Endodermal cell (in vitro differentiated cells): Measurements from ENCODE around the gene EBPL. TPM values are rescaled to one million over a fixed set of nuclear protein-coding genes. Genes with fewer than 3 reads are reported as not detected.

Source experiments
- DNase-seq: peaks from one replicate; pipeline ENCODE4 v3.0.0-alpha.2; 2017
- H3K27ac ChIP-seq: 2 replicates; pipeline ENCODE4 v1.5.1; 2013; ENCODE audit warnings: mild to moderate bottlenecking, low read depth, low read length, moderate library complexity
- H3K27me3 ChIP-seq: 2 replicates; pipeline ENCODE4 v1.6.1; 2013; ENCODE audit warnings: mild to moderate bottlenecking, low read length, moderate library complexity; ENCODE audit not compliant: insufficient read depth, control insufficient read depth, poor library complexity, severe bottlenecking
- H3K36me3 ChIP-seq: 2 replicates; pipeline ENCODE4 v1.7.0; 2013; ENCODE audit warnings: mild to moderate bottlenecking, low read length, moderate library complexity; ENCODE audit not compliant: control insufficient read depth, insufficient read depth
- H3K4me1 ChIP-seq: one replicate; pipeline ENCODE4 v1.7.0; 2013; ENCODE audit warnings: low read length; ENCODE audit not compliant: control insufficient read depth, insufficient read depth
- H3K4me3 ChIP-seq: 2 replicates; pipeline ENCODE4 v1.5.1; 2013; ENCODE audit warnings: mild to moderate bottlenecking, low read length, moderate library complexity
- H3K9ac ChIP-seq: 2 replicates; pipeline ENCODE4 v1.6.1; 2013; ENCODE audit warnings: mild to moderate bottlenecking, low read length, moderate library complexity; ENCODE audit not compliant: poor library complexity, severe bottlenecking; ENCODE audit errors: extremely low read depth
- H3K9me3 ChIP-seq: 2 replicates; pipeline ENCODE4 v1.6.1; 2013; ENCODE audit warnings: mild to moderate bottlenecking, low read length, moderate library complexity; ENCODE audit not compliant: control insufficient read depth
- H3K27ac Mint-ChIP-seq: 2 replicates; pipeline ENCODE4 v1.8.0; 2020; ENCODE audit warnings: mixed read lengths
- H3K27me3 Mint-ChIP-seq: 2 replicates; pipeline ENCODE4 v1.8.0; 2021; ENCODE audit warnings: mild to moderate bottlenecking, mixed read lengths; ENCODE audit not compliant: insufficient read depth
- H3K36me3 Mint-ChIP-seq: 2 replicates; pipeline ENCODE4 v1.8.0; 2020; ENCODE audit warnings: low read depth, mixed read lengths
- H3K4me1 Mint-ChIP-seq: 2 replicates; pipeline ENCODE4 v1.8.0; 2020; ENCODE audit warnings: mixed read lengths
- H3K4me3 Mint-ChIP-seq: 2 replicates; pipeline ENCODE4 v1.8.0; 2020; ENCODE audit warnings: mild to moderate bottlenecking, moderate library complexity, mixed read lengths
- H3K9me3 Mint-ChIP-seq: 2 replicates; pipeline ENCODE4 v1.8.0; 2020; ENCODE audit warnings: mild to moderate bottlenecking, mixed read lengths
- CTCF ChIP-seq: fragments of 200-600 bp; sonication (generic); conservative IDR thresholded peaks from 2 replicates; pipeline ENCODE4 v1.5.0; 2021; ENCODE audit warnings: antibody characterized with exemption, mild to moderate bottlenecking
- WGBS, 2 experiments: methylation state at CpG; one replicate each; pipeline versions ENCODE4 v1.1.5 to v1.1.7; 2013; ENCODE audit warnings: missing lambda C conversion rate in 2 of 2, mixed read lengths in 1 of 2; ENCODE audit not compliant: insufficient coverage in 1 of 2, insufficient read length in 1 of 2; 5-methylcytosine and 5-hydroxymethylcytosine counted together
- total RNA-seq, 2 donors: library from RNA; stranded (reverse); fragmentation: NEBNext Ultra II Directional in 1 of 2; extraction: Animal tissue kit (Norgen Biotek cat#: 25700) in 1 of 2; gene quantifications; 2 replicates in 1 of 2; 3 replicates in 1 of 2; pipeline ENCODE4 v1.2.1, GENCODE V29; 2021

EBPL gene
- total RNA-seq, 2 donors from 2014 or later: 60.2 to 85.2 TPM

DNA sequence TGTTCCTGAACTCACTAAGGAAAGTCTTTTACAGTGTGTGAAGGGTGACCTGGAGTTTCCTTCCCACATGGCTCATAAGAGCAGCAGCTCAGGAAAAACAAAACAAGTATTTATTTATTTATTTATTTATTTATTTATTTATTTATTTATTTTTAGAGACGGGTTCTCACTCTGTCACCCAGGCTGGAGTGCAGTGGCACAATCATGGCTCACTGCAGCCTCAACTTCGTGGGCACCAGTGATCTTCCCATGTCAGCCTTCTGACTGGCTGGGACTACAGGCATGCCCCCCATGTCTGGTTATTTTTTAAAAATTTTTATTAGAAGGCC, 52.6 kb downstream of the EBPL start:
- TF ChIP-seq CTCF: no peak
- Histone ChIP-seq H3K27ac (no peak overlapping the region), H3K9me3 (no peaks in the 10 kb centered on the region), H3K9ac (no peak overlapping the region), H3K27me3 (no peaks in the 10 kb centered on the region), H3K36me3 (no peaks in the 10 kb centered on the region), H3K4me1 (peaks cover 8% of the 10 kb centered on the region), H3K4me3 (no peak overlapping the region)
- DNase-seq: no peak
- Mint-ChIP-seq H3K36me3 (no peaks in the 10 kb centered on the region), H3K4me3 (no peak overlapping the region), H3K27me3 (peaks cover 1% of the 10 kb centered on the region), H3K4me1 (peaks cover 23% of the 10 kb centered on the region), H3K27ac (no peak overlapping the region), H3K9me3 (no peaks in the 10 kb centered on the region)
- WGBS, 2 experiments: 93 to 100% methylated on average over 1 to 2 of the region's 2 CpGs

GRCh38 chr13:49638030-49638743, 53.1 kb downstream of the EBPL start:
- Histone ChIP-seq H3K9me3 (no peaks in the 10 kb centered on the region), H3K4me1 (peaks cover 8% of the 10 kb centered on the region), H3K4me3 (no peak overlapping the region), H3K36me3 (no peaks in the 10 kb centered on the region), H3K27ac (no peak overlapping the region), H3K27me3 (no peaks in the 10 kb centered on the region), H3K9ac (no peak overlapping the region)
- 95 to 100% methylated on average over 2 to 4 of the region's 4 CpGs for WGBS, 2 experiments
- Mint-ChIP-seq H3K4me3 (no peak overlapping the region), H3K27me3 (peaks cover 1% of the 10 kb centered on the region), H3K27ac (no peak overlapping the region), H3K4me1 (peaks cover 23% of the 10 kb centered on the region), H3K36me3 (no peaks in the 10 kb centered on the region), H3K9me3 (no peaks in the 10 kb centered on the region)
- TF ChIP-seq CTCF: no peak
- no peak for DNase-seq

- WGBS, 2 experiments: 94% methylated on average over 2 to 5 of the region's 5 CpGs
- Histone ChIP-seq H3K27ac (no peak overlapping the region), H3K9me3 (no peaks in the 10 kb centered on the region), H3K4me3 (no peak overlapping the region), H3K4me1 (peaks cover 8% of the 10 kb centered on the region), H3K9ac (no peak overlapping the region), H3K27me3 (no peaks in the 10 kb centered on the region), H3K36me3 (no peaks in the 10 kb centered on the region)
- Mint-ChIP-seq H3K27me3 (peaks cover 1% of the 10 kb centered on the region), H3K27ac (no peak overlapping the region), H3K36me3 (no peaks in the 10 kb centered on the region), H3K4me1 (peaks cover 23% of the 10 kb centered on the region), H3K9me3 (no peaks in the 10 kb centered on the region), H3K4me3 (no peak overlapping the region)
- TF ChIP-seq CTCF: no peak
- DNase-seq: no peak
Measured at GRCh38 chr13:49636705-49637104, 54.6 kb downstream of the EBPL start.
